Measurements from ENCODE around the gene BOK. TPM values are rescaled to one million over a fixed set of nuclear protein-coding genes. Genes with fewer than 3 reads are reported as not detected.
A peak's percentile ranks its signal among the peaks of the same experiment; 100 is the strongest.

Gene BOK
- total and polyA plus RNA-seq, 4 donors, result 11.3 to 82.1 (median 44.0) TPM

DNA sequence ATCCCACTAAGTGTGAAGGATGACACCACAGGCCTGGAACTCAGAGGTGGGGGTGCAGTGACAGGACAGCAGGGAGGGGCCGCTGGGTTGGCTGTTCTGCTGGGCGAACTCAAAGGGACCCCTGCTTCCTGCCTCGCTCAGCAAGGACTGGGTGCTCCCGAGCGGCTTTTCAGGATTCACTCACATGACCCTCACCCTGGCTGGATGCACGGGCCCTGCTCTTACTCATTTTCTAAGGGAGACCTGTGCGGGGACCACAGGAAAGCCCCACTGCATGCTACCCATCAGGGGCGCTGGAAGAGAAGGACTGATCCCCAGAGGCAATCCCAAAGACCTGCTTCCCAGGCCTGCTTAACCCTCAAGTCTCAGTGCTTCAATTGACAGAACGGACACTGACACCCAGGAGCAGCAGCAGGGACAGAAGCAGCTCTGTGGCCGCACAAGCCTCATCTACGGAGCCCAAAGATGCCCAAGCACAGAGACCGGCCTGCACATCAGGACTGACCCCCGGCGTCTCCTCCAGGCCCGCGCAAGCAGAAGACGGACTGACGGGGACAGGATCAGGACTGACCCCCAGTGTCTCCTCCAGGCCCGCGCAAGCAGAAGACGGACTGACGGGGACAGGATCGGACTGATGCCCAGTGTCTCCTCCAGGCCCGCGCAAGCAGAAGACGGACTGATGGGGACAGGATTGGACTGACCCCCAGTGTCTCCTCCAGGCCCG lies 48.8 kb downstream of the BOK start:
- WGBS, result 97% methylated on average over 27 of the region's 27 CpGs
- no peak for DNase-seq (ENCODE audit: low spot score)

DNA sequence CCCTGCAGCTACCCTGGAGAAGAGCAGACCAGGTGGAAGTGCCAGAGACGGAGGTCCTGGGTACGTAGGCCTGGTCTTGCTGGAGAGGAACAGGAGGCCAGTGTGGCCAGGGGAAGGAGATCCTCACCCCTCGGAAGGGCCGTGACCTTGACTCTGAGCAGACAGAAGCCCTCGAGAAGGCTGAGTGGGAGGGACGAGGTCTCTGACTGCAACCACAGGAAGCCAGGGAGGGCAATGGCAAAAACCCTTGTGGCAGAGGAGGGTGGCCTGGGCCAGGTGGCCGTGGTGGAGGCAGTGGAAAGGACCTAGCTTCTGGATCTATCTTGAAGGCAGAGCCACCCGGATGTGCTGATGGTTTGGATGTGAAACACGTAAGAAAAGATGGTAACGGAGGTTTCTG lies 50.3 kb downstream of the BOK start:
- Histone ChIP-seq H3K27ac (ENCODE audit: low read depth in 1 of 2, low read length in 2 of 2) (no peak overlapping the region), H3K9me3 (ENCODE audit: control insufficient read depth in 4 of 4, low read length in 3 of 4) (no peaks in the 10 kb centered on the region), H3K4me1 (ENCODE audit: control insufficient read depth in 4 of 4, insufficient read depth in 4 of 4, low read length in 3 of 4) (peaks cover 2 to 8% (median 6%) of the 10 kb centered on the region in 4 donors), H3K4me3 (ENCODE audit: low read depth in 1 of 3, low read length in 3 of 3) (no peak overlapping the region), H3K9ac (ENCODE audit: low read depth in 1 of 2, low read length in 2 of 2) (no peak overlapping the region), H3K27me3 (ENCODE audit: control insufficient read depth in 4 of 4, insufficient read depth in 4 of 4, low read length in 3 of 4) (no peaks in the 10 kb centered on the region), H3K36me3 (ENCODE audit: control insufficient read depth in 4 of 4, insufficient read depth in 3 of 4, low read depth in 1 of 4, low read length in 3 of 4) (peaks cover 3 to 11% (median 5%) of the 10 kb centered on the region in 4 donors)
- WGBS, result 84% methylated on average over 10 of the region's 10 CpGs
- no peak for DNase-seq (ENCODE audit: low spot score)
- no peak for TF ChIP-seq FOXA1 (IDR thresholded peaks at IDR 0.05)
- TF ChIP-seq RAD21 (IDR thresholded peaks at IDR 0.05), result no peak
- TF ChIP-seq JUND (IDR thresholded peaks at IDR 0.05), result no peak
- TF ChIP-seq, protein P1, sequence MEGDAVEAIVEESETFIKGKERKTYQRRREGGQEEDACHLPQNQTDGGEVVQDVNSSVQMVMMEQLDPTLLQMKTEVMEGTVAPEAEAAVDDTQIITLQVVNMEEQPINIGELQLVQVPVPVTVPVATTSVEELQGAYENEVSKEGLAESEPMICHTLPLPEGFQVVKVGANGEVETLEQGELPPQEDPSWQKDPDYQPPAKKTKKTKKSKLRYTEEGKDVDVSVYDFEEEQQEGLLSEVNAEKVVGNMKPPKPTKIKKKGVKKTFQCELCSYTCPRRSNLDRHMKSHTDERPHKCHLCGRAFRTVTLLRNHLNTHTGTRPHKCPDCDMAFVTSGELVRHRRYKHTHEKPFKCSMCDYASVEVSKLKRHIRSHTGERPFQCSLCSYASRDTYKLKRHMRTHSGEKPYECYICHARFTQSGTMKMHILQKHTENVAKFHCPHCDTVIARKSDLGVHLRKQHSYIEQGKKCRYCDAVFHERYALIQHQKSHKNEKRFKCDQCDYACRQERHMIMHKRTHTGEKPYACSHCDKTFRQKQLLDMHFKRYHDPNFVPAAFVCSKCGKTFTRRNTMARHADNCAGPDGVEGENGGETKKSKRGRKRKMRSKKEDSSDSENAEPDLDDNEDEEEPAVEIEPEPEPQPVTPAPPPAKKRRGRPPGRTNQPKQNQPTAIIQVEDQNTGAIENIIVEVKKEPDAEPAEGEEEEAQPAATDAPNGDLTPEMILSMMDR (IDR thresholded peaks at IDR 0.05; ENCODE audit: low read depth, low read length, missing input control), result no peak

More for the DNA sequence above, 48.8 kb downstream of the BOK start:
- peaks cover 3 to 20% (median 8%) of the 10 kb centered on the region in 4 donors for H3K36me3 ChIP-seq (ENCODE audit: control insufficient read depth in 4 of 4, insufficient read depth in 3 of 4, low read depth in 1 of 4, low read length in 3 of 4)
- H3K9me3 ChIP-seq (ENCODE audit: control insufficient read depth in 4 of 4, low read length in 3 of 4), result no peaks in the 10 kb centered on the region
- no peak overlapping the region for H3K9ac ChIP-seq (ENCODE audit: low read depth in 1 of 2, low read length in 2 of 2)
- H3K27ac ChIP-seq (ENCODE audit: low read depth in 1 of 2, low read length in 2 of 2), result no peak overlapping the region
- H3K4me3 ChIP-seq (ENCODE audit: low read depth in 1 of 3, low read length in 3 of 3), result no peak overlapping the region
- H3K4me1 ChIP-seq (ENCODE audit: control insufficient read depth in 4 of 4, insufficient read depth in 4 of 4, low read length in 3 of 4), result peaks cover 2 to 8% (median 6%) of the 10 kb centered on the region in 4 donors
- no peak for TF ChIP-seq RAD21 (IDR thresholded peaks at IDR 0.05)
- TF ChIP-seq RXRA (IDR thresholded peaks at IDR 0.05), result no peak
- TF ChIP-seq SP1 (IDR thresholded peaks at IDR 0.05), result no peak
- no peaks in the 10 kb centered on the region for H3K27me3 ChIP-seq (ENCODE audit: control insufficient read depth in 4 of 4, insufficient read depth in 4 of 4, low read length in 3 of 4)

DNA sequence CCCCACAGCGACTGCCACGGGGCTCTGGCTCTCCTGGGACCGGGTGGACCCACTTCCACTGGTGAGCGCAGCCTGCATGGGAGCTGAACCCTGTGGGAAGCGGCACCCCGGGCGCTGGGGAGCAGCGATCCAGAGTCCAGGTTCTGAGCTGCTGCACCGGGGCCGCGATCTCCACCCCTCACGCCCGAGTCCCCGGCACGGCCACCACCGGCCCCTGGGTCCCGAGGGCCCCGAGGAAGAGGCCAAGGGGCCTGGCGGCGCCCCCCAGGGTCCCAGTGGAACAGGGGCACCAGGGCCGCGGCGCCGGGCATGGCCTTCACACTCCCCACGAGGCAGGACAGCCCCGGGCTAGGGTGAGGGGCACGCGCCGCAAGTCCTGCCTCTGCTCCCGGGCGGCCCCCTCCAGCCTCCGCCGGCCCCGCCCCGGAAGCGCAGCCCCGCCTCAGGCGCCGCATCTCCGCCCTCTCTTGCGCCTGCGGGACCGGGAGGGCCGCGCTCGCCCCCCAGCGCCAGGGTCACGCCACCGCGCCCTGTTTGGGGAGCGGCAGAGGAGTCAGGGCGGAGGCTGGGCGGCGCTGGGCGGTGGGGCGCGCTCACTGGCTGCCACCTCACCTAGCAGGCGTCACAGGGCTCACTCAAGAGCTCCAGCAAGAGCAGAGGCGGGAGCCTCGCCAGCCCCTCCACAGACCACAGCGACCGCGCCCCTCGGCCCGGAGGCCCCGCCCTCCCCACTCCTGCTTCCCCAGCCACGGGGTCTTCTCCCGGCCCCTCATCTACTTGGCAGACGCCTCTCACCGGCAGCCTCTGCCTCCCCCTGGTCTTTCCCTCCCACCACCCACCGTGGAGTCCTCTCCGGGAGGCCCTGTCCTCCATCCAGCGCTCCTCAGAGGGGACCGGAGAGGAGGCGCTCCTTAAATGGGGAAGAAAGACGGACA lies 51.6 kb downstream of the BOK start:
- WGBS, result 14% methylated on average over 76 of the region's 76 CpGs
- Histone ChIP-seq H3K27ac (ENCODE audit: low read depth in 1 of 2, low read length in 2 of 2) (no peak overlapping the region), H3K4me3 (ENCODE audit: low read depth in 1 of 3, low read length in 3 of 3) (peak overlapping the region in 2 of 3 donors; percentile 30 to 57), H3K4me1 (ENCODE audit: control insufficient read depth in 4 of 4, insufficient read depth in 4 of 4, low read length in 3 of 4) (peaks cover 2 to 8% (median 6%) of the 10 kb centered on the region in 4 donors), H3K9ac (ENCODE audit: low read depth in 1 of 2, low read length in 2 of 2) (peak overlapping the region in 1 of 2 donors; percentile 6), H3K9me3 (ENCODE audit: control insufficient read depth in 4 of 4, low read length in 3 of 4) (no peaks in the 10 kb centered on the region), H3K36me3 (ENCODE audit: control insufficient read depth in 4 of 4, insufficient read depth in 3 of 4, low read depth in 1 of 4, low read length in 3 of 4) (peaks cover 3 to 10% (median 5%) of the 10 kb centered on the region in 4 donors), H3K27me3 (ENCODE audit: control insufficient read depth in 4 of 4, insufficient read depth in 4 of 4, low read length in 3 of 4) (no peaks in the 10 kb centered on the region)
- peak; percentile 91 for DNase-seq (ENCODE audit: low spot score)
- TF ChIP-seq SP1 (IDR thresholded peaks at IDR 0.05) (no peak), RAD21 (IDR thresholded peaks at IDR 0.05) (peak; percentile 54 to 69), GABPA (IDR thresholded peaks at IDR 0.05 in 1 of 2, conservative IDR thresholded peaks at IDR 0.05 in 1 of 2) (no peak)
- TF ChIP-seq, protein P1 (IDR thresholded peaks at IDR 0.05; ENCODE audit: low read depth, low read length, missing input control), result peak; percentile 49

All from liver (tissue), 9 donors.